Lower leg skin (tissue), 3 donors: ENCODE results near the gene PLBD2.

ENCODE experiments used
- CTCF ChIP-seq, 3 donors: fragments of 450-650 bp; IDR thresholded peaks; one replicate each; pipeline ENCODE4 v1.5.1; 2016; ENCODE audit warnings: antibody characterized with exemption in 3 of 3, mild to moderate bottlenecking in 3 of 3, moderate library complexity in 2 of 3
- POLR2A ChIP-seq, 2 donors: fragments of 450-650 bp; IDR thresholded peaks; one replicate each; pipeline ENCODE4 v1.6.1; 2016 to 2017; ENCODE audit warnings: antibody characterized with exemption in 2 of 2, mild to moderate bottlenecking in 1 of 2, moderate library complexity in 1 of 2

DNA sequence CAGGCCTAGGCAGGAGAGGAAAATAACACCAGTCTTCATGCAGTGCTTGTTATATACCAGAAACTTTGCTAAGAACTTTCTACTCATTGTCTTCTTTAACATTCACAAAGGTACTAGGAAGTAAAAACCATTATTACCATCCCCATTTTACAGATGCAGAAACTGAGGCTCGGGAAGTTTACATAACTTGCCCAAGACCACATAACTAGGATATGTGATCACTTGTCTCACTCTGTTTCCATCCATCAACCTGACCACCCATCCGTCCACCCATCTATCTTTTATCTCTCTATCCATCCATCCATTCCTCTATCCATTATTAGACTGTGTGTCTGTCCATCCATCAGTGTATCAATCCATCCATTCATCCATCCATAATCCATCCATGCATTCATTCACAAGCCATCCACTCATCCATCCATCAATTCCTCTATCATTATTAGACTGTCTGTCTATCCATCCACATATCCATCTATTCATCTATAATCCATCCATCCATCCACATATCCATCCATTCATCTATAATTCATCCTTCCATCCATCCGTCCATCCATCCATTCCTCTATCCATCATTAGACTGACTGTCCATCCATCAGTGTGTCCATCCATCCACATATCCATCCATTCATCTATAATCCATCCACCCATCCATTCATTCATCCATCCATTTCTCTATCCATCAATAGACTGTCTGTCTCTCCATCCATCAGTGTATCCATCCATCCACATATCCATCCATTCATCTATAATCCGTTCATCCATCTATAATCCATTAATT is 80.3 kb downstream of the PLBD2 start:
- no peak for TF ChIP-seq CTCF (IDR thresholded peaks at IDR 0.05)
- TF ChIP-seq POLR2A (IDR thresholded peaks at IDR 0.05): no peak
